ENCODE results near the gene LILRB5.
A peak's percentile ranks its signal among the peaks of the same experiment; 100 is the strongest.
"Not testable (repeated sequence)": the region's sequence is repeated elsewhere in the genome, so short reads cannot be mapped to it uniquely, and the experiment has no call there.

LILRB5 gene

DNA sequence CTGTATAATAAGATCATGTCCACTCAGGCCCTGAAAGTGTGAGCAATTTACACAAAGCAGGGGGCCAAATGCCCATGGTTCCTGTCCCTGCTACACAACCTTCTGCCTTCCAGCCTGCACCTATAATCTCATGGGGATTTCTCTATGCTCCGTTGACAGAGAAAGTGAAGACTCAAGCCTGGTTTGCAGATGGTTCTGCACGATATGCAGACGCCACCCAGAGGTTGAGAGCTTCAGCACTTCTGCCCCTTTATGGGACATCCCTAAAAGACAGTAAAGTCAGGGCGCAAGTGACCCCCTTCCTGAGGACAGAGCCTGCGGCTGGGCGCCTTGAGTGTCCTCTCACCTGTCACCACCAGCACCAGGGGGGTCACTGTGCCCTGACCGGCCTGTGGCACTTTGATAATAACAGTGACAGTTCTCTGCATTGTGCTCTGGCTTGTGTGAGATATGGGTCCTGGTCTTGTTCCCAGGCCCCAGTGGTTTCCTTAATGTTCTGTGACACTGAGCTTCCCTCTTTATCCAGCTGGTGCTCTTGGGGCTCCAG lies 40.8 kb upstream of the LILRB5 start:
- no peak overlapping the region for H3K4me3 ChIP-seq (ENCODE audit: control insufficient read depth, low read depth, low read length)
- DNase-seq (ENCODE audit: low read depth) = no peak
- TF ChIP-seq, protein P1, sequence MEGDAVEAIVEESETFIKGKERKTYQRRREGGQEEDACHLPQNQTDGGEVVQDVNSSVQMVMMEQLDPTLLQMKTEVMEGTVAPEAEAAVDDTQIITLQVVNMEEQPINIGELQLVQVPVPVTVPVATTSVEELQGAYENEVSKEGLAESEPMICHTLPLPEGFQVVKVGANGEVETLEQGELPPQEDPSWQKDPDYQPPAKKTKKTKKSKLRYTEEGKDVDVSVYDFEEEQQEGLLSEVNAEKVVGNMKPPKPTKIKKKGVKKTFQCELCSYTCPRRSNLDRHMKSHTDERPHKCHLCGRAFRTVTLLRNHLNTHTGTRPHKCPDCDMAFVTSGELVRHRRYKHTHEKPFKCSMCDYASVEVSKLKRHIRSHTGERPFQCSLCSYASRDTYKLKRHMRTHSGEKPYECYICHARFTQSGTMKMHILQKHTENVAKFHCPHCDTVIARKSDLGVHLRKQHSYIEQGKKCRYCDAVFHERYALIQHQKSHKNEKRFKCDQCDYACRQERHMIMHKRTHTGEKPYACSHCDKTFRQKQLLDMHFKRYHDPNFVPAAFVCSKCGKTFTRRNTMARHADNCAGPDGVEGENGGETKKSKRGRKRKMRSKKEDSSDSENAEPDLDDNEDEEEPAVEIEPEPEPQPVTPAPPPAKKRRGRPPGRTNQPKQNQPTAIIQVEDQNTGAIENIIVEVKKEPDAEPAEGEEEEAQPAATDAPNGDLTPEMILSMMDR (conservative IDR thresholded peaks at IDR 0.05; ENCODE audit: control insufficient read depth, insufficient read depth, low read depth, low read length) = no peak

DNA sequence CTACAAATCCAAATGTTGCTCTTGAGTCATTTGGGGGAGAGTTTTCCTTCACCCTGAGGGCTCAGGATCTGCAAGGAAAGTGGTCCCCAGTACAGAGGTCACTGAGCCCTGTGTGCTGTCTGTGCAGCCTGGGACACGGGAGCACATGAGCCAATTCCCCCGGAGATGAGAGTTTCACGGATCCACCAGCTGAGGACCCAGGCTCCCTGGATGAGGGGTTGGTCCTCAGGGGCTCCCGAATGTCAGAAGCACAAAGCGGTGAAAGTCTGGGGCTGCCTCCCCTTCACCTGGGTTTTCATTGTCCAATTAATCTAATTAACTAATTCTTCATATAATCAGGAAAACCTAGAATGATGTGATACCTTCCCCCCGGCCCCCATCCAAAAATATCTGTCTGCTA lies 37.5 kb upstream of the LILRB5 start:
- H3K4me3 ChIP-seq (ENCODE audit: control insufficient read depth, low read depth, low read length) = no peak overlapping the region
- TF ChIP-seq, protein P1 (conservative IDR thresholded peaks at IDR 0.05; ENCODE audit: control insufficient read depth, insufficient read depth, low read depth, low read length) = no peak
- no peak for DNase-seq (ENCODE audit: low read depth)

DNA sequence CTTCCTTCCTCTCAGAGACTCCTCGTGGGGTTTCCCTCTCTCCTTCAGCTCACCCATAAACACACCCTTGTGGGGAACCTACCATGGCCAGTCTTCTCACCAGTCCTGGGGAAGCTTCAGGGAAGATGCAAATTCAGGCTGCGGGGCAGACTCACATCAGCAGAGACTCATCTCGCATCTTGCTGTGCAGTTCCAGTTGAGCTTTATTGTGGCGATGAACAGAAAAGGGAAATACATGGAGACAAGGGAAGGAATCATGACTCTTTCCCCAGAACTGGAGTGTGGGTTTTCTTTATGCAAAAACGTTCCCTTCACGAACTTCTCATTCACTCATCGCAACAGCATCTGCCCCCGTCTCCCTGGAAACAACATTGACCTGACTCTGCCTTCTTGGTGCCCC lies 32.1 kb upstream of the LILRB5 start:
- not testable (repeated sequence) for H3K4me3 ChIP-seq (ENCODE audit: control insufficient read depth, low read depth, low read length); DNase-seq (ENCODE audit: low read depth)

DNA sequence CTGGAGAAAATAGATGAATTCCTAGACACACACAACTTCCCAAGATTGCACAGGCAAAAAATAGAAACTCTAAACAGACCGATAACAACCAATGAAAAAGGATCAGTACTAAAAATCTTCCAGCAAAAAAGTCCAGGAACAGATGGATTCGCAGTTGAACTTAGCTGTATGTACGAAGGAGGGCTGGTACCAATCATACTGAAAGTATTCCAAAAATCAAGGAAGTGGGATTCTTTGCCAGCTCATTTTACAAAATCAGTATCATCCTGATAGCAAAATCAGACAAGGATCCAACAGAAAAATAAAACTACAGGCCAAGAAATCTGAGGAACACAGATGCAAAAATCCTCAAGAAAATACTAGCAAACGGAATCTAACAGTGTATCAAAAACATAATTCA lies 30.4 kb upstream of the LILRB5 start:
- peak; percentile 12 for DNase-seq (ENCODE audit: low read depth)
- H3K4me3 ChIP-seq (ENCODE audit: control insufficient read depth, low read depth, low read length) = no peak overlapping the region
- TF ChIP-seq, protein P1 (conservative IDR thresholded peaks at IDR 0.05; ENCODE audit: control insufficient read depth, insufficient read depth, low read depth, low read length) = no peak

DNA sequence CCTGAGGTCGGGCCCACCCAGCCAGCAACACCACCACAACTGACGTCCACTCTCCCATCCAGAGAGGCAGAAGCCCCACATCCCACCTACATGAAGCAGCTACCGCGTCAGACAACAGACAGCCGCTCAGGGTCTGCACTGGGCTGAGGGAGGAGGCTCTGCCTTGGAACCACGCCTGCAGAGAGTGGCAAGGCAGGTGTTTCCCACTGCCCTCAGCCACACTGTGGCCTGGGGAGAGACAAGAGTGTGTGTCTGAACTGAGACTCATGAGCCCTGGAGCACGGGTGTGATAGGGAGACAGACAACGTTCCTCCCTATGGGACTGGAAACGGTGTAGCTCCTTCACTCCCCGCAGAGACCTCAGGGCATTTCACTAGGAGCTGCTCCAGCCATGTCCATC lies 29.2 kb upstream of the LILRB5 start:
- H3K4me3 ChIP-seq (ENCODE audit: control insufficient read depth, low read depth, low read length); DNase-seq (ENCODE audit: low read depth): not testable (repeated sequence)

DNA sequence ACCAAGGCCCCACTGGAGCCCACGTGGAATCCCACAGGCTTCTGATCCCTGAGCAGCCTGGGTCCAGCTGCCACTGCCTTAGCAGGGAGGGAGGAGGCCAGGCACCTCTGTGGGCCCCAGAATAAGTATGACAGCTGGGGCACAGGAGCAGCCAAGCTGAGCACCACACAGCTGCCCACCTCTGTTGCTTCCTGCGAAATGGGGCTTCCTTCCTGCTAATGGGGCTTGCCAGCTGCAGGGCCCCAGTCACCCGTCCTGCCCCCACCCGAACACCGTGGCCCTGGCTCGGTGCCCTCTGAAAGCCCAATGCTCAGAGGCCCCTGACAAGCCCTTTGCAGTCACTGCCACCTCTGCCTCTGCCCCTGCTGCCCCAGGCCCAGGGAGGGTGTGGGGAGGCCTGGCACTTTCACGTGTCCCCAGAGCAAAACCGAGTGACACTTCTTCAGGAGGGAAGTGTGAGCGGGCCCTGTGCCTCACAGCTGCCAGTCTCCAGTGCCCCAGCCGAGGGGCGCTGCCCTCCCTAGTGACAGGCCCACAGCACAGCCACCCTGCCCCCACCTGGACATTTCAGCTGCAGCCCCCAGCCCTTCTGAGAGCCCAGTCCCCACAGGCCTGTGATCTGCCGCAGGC lies 28.5 kb upstream of the LILRB5 start:
- not testable (repeated sequence) for DNase-seq (ENCODE audit: low read depth); H3K4me3 ChIP-seq (ENCODE audit: control insufficient read depth, low read depth, low read length)

DNA sequence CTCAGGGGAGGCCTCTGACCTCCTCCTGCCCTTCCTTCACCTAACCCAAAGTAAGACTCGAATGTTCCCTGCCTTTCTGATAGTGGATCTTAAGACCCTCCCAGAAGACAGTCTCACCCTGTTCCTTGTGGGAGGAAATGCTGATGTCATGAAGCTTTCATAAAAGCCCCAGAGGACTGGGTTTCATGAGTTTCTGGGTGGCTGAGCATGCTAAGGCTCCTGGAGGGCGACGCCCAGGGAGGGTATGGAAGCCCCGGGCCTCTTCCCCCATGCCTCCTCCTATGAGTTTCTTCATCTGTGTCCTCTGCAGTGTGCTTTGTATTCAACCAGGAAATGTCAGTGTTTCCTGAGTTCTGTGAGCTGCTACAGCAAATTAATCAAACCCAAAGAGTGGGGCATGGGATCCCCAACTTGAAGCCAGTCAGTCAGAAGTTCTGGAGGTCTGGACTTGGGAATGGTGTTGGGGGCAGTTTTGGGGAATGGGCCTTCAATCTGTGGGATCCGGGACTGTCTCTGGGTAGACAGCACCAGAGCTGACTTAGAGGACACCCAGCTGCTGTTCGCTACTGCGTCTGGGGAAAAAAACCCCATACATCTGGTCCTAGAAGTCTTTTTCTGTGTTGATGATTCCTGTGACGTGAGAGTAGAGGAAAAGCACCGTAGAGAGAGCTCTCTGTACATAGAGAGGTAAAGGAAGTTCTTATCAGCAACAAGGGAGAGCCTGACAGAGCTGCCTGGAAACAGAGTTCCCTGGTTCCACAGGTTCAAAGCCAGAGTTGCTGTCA lies 25.8 kb upstream of the LILRB5 start:
- no peak overlapping the region for H3K4me3 ChIP-seq (ENCODE audit: control insufficient read depth, low read depth, low read length)
- DNase-seq (ENCODE audit: low read depth) = no peak
- TF ChIP-seq, protein P1 (conservative IDR thresholded peaks at IDR 0.05; ENCODE audit: control insufficient read depth, insufficient read depth, low read depth, low read length) = no peak

DNA sequence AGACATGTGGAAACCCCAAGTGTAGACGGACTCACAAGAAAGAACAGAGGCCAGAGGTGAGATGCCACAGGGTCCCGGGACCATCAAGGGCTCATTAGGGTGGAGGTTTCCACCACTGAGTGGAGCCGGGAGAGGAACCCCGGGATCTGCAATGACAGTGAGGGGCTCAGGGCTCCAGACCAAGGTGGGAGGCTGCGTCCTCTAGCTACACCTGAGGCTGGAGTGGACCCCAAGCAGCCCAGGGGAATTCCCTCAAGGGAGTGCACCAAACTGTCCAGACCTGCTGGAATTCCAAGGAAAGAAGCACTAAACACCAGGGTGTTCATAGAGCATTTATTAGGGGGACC lies 24.6 kb upstream of the LILRB5 start:
- not testable (repeated sequence) for H3K4me3 ChIP-seq (ENCODE audit: control insufficient read depth, low read depth, low read length); DNase-seq (ENCODE audit: low read depth)
